ENCODE measurements around the gene MEOX2.

The MEOX2 gene

GRCh38 chr7:15610503-15610902 lies 76.0 kb downstream of the MEOX2 start:
- DNase-seq (ENCODE audit: low spot score): no peak

- DNase-seq (ENCODE audit: low spot score): no peak
Measured at GRCh38 chr7:15609287-15609686, 77.2 kb downstream of the MEOX2 start.

- no peak for DNase-seq (ENCODE audit: low spot score)
Measured at GRCh38 chr7:15607529-15608210, 78.8 kb downstream of the MEOX2 start.

- DNase-seq (ENCODE audit: low spot score): no peak
Measured at GRCh38 chr7:15606561-15606960, 79.9 kb downstream of the MEOX2 start.

- no peak for DNase-seq (ENCODE audit: low spot score)
Measured at GRCh38 chr7:15604166-15604565, 82.3 kb downstream of the MEOX2 start.

- no peak for DNase-seq (ENCODE audit: low spot score)
Measured at GRCh38 chr7:15603124-15603523, 83.4 kb downstream of the MEOX2 start.

- DNase-seq (ENCODE audit: low spot score): no peak
Measured at GRCh38 chr7:15602236-15602635, 84.2 kb downstream of the MEOX2 start.

- no peak for DNase-seq (ENCODE audit: low spot score)
Measured at GRCh38 chr7:15601175-15601574, 85.3 kb downstream of the MEOX2 start.

- DNase-seq (ENCODE audit: low spot score): no peak
Measured at GRCh38 chr7:15600298-15600697, 86.2 kb downstream of the MEOX2 start.

GRCh38 chr7:15594461-15594860 lies 92.0 kb downstream of the MEOX2 start:
- DNase-seq (ENCODE audit: low spot score): no peak

GRCh38 chr7:15593382-15593781 lies 93.1 kb downstream of the MEOX2 start:
- DNase-seq (ENCODE audit: low spot score): no peak

GRCh38 chr7:15586266-15586665 lies 100.2 kb downstream of the MEOX2 start:
- no peak for DNase-seq (ENCODE audit: low spot score)

GRCh38 chr7:15584575-15584974 lies 101.9 kb downstream of the MEOX2 start:
- DNase-seq (ENCODE audit: low spot score): no peak

- DNase-seq (ENCODE audit: low spot score): no peak
Measured at GRCh38 chr7:15582773-15583172, 103.7 kb downstream of the MEOX2 start.

GRCh38 chr7:15581352-15581951 lies 105.0 kb downstream of the MEOX2 start:
- no peak for DNase-seq (ENCODE audit: low spot score)

GRCh38 chr7:15580604-15581351 lies 105.7 kb downstream of the MEOX2 start:
- DNase-seq (ENCODE audit: low spot score): no peak

- DNase-seq (ENCODE audit: low spot score): no peak
Measured at GRCh38 chr7:15577600-15577999, 108.9 kb downstream of the MEOX2 start.

GRCh38 chr7:15571301-15571878 lies 115.1 kb downstream of the MEOX2 start:
- no peak for DNase-seq (ENCODE audit: low spot score)

GRCh38 chr7:15567652-15568051 lies 118.8 kb downstream of the MEOX2 start:
- DNase-seq (ENCODE audit: low spot score): no peak

GRCh38 chr7:15567036-15567435 lies 119.4 kb downstream of the MEOX2 start:
- DNase-seq (ENCODE audit: low spot score): no peak

GRCh38 chr7:15566476-15566875 lies 120.0 kb downstream of the MEOX2 start:
- DNase-seq (ENCODE audit: low spot score): no peak

- no peak for DNase-seq (ENCODE audit: low spot score)
Measured at GRCh38 chr7:15561835-15562234, 124.6 kb downstream of the MEOX2 start, which contains the start of gene AGMO. Gene AGMO (minus strand): TSS chr7:15562015.
